Loucy (cell line): ENCODE data around the gene TMEM39B.

ENCODE experiments used
- H2AFZ ChIP-seq: fragments of 200-600 bp; sonication (generic); 2 replicates; pipeline ENCODE4 v1.6.0; 2016; ENCODE audit warnings: antibody characterized with exemption, mild to moderate bottlenecking, low read length, moderate library complexity
- H3F3A ChIP-seq: fragments of 200-600 bp; 2 replicates; pipeline ENCODE4 v1.6.0; 2016; ENCODE audit warnings: antibody characterized with exemption, low read depth, mild to moderate bottlenecking
- H3K27me3 ChIP-seq: fragments of 200-600 bp; sonication (generic); 2 replicates; pipeline ENCODE4 v1.6.1; 2014; ENCODE audit warnings: low read length, mild to moderate bottlenecking; ENCODE audit not compliant: insufficient read depth, poor library complexity, severe bottlenecking
- H3K36me3 ChIP-seq: fragments of 200-600 bp; sonication (generic); 2 replicates; pipeline ENCODE4 v1.6.1; 2016; ENCODE audit warnings: low read length; ENCODE audit not compliant: insufficient read depth
- H3K4me1 ChIP-seq: fragments of 200-600 bp; sonication (generic); 2 replicates; pipeline ENCODE4 v1.5.1; 2014; ENCODE audit warnings: low read length, mild to moderate bottlenecking; ENCODE audit not compliant: insufficient read depth, poor library complexity, severe bottlenecking
- H3K4me2 ChIP-seq: fragments of 200-600 bp; sonication (generic); 2 replicates; pipeline ENCODE4 v1.6.0; 2014; ENCODE audit warnings: antibody characterized with exemption, low read length, low read depth, mild to moderate bottlenecking; ENCODE audit not compliant: poor library complexity, severe bottlenecking
- H3K4me3 ChIP-seq: fragments of 200-600 bp; sonication (generic); 2 replicates; pipeline ENCODE4 v1.5.1; 2014; ENCODE audit warnings: low read length, mild to moderate bottlenecking, mixed read lengths; ENCODE audit not compliant: poor library complexity, severe bottlenecking
- H3K79me2 ChIP-seq: fragments of 200-600 bp; sonication (generic); 2 replicates; pipeline ENCODE4 v1.6.1; 2014; ENCODE audit warnings: low read length; ENCODE audit not compliant: insufficient read depth
- H3K9ac ChIP-seq: fragments of 200-600 bp; sonication (generic); 2 replicates; pipeline ENCODE4 v1.6.0; 2014; ENCODE audit warnings: mild to moderate bottlenecking, low read depth, low read length, moderate library complexity; ENCODE audit not compliant: poor library complexity, severe bottlenecking
- H3K9me2 ChIP-seq: fragments of 200-600 bp; sonication (generic); replicated peaks from 2 replicates; pipeline ENCODE4 v1.6.1; 2016; ENCODE audit warnings: low read depth, low read length, mixed read lengths
- H3K9me3 ChIP-seq: fragments of 200-600 bp; sonication (generic); 2 replicates; pipeline ENCODE4 v1.6.1; 2014; ENCODE audit warnings: mild to moderate bottlenecking, antibody characterized with exemption, low read length, low read depth; ENCODE audit not compliant: insufficient read depth
- H4K20me1 ChIP-seq: fragments of 200-600 bp; sonication (generic); 2 replicates; pipeline ENCODE4 v1.6.0; 2014; ENCODE audit warnings: antibody characterized with exemption, low read length, mild to moderate bottlenecking; ENCODE audit not compliant: insufficient read depth, poor library complexity, severe bottlenecking
- CTCF ChIP-seq: fragments of 200-600 bp; sonication (generic); conservative IDR thresholded peaks from 2 replicates; pipeline ENCODE4 v1.5.1; 2014; ENCODE audit warnings: mild to moderate bottlenecking, antibody characterized with exemption, low read length
- EZH2phosphoT487 ChIP-seq: fragments of 200-600 bp; IDR thresholded peaks from 2 replicates; pipeline ENCODE4 v1.6.1; 2018; ENCODE audit warnings: antibody characterized with exemption, mild to moderate bottlenecking, moderate library complexity, borderline replicate concordance

TMEM39B gene

DNA sequence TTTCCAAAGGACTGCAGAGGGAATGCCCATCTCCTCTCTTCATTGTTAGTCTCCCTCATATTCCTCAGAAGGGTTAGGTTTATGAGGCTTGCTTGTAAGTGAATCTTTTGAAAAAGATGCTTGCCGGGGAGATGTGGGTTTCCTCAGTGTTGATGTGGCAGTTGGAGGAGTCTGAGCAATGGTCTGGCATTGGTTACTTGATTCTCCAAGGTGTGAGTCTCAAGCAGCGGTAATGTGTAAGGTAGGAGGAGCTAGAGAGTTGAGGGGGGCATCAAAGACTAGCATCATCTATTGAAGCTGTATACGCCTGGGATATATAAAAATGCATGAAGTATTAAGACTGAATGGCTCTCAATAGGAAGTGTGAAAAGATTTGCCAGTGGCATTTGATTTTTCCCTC, 37.6 kb upstream of the TMEM39B start:
- Histone ChIP-seq H3K4me1 (peaks cover under 1% of the 10 kb centered on the region), H3K27me3 (no peaks in the 10 kb centered on the region), H4K20me1 (peaks cover 89% of the 10 kb centered on the region), H3F3A (no peaks in the 10 kb centered on the region), H3K9me3 (no peaks in the 10 kb centered on the region), H3K9me2 (no peaks in the 10 kb centered on the region), H3K79me2 (peaks cover 86% of the 10 kb centered on the region), H3K4me2 (no peak overlapping the region), H3K36me3 (peaks cover 96% of the 10 kb centered on the region), H3K4me3 (no peak overlapping the region), H2AFZ (no peak overlapping the region), H3K9ac (no peak overlapping the region)
- TF ChIP-seq EZH2phosphoT487 (no peak), CTCF (no peak)

GRCh38 chr1:32040711-32041110, 32.0 kb upstream of the TMEM39B start:
- Histone ChIP-seq H3F3A (no peaks in the 10 kb centered on the region), H3K79me2 (peaks cover 31% of the 10 kb centered on the region), H3K27me3 (no peaks in the 10 kb centered on the region), H3K4me2 (no peak overlapping the region), H2AFZ (no peak overlapping the region), H3K9me2 (no peaks in the 10 kb centered on the region), H3K4me3 (no peak overlapping the region), H3K9me3 (no peaks in the 10 kb centered on the region), H3K9ac (no peak overlapping the region), H3K36me3 (peaks cover 56% of the 10 kb centered on the region), H4K20me1 (peaks cover 35% of the 10 kb centered on the region), H3K4me1 (no peaks in the 10 kb centered on the region)
- no peak for TF ChIP-seq EZH2phosphoT487
- TF ChIP-seq CTCF: no peak

DNA sequence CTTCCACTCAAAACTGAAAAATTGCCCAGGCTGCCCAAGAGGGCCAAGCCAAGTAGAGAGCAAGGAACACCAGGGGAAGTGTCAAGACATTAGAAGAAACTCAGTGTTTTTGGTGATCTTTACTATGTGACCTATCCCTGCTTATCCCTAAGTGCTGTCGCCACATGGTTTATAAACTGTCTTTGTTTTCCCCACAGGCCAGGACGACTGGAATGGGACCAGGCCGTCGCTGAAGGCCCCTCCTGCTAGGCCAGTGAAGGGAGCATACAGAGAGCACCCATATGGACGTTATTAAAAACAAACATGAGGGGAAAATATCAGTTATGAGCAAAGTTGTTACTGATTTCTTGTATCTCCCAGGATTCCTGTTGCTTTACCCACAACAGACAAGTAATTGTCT, 30.4 kb upstream of the TMEM39B start:
- Histone ChIP-seq H3K9me3 (no peaks in the 10 kb centered on the region), H3K4me3 (no peak overlapping the region), H3F3A (no peaks in the 10 kb centered on the region), H3K9ac (no peak overlapping the region), H4K20me1 (peaks cover 23% of the 10 kb centered on the region), H3K79me2 (peaks cover 16% of the 10 kb centered on the region; the same call in 1 of the 2 replicates), H3K4me2 (no peak overlapping the region), H3K36me3 (peaks cover 42% of the 10 kb centered on the region; the same call in 1 of the 2 replicates), H3K27me3 (no peaks in the 10 kb centered on the region), H2AFZ (no peak overlapping the region), H3K9me2 (no peaks in the 10 kb centered on the region), H3K4me1 (no peaks in the 10 kb centered on the region)
- TF ChIP-seq CTCF (no peak), EZH2phosphoT487 (no peak)
